HEK293 (cell line): ENCODE results near the gene FAM193B.

Experiments
- YY1 ChIP-seq: fragments of 450-650 bp; formaldehyde crosslinking; IDR thresholded peaks from 2 replicates; pipeline ENCODE4 v1.5.1; 2018; ENCODE audit warnings: missing biosample characterization, missing genetic modification characterization
- ZNF366 ChIP-seq: fragments of 450-650 bp; formaldehyde crosslinking; conservative IDR thresholded peaks from 2 replicates; pipeline ENCODE4 v1.5.1; 2016; ENCODE audit warnings: missing biosample characterization, missing genetic modification characterization
- TF ChIP-seq, protein P1 (sequence below): fragments of 450-650 bp; formaldehyde crosslinking; IDR thresholded peaks from 2 replicates; pipeline ENCODE4 v1.5.1; 2016; ENCODE audit warnings: missing biosample characterization, missing genetic modification characterization
- TF ChIP-seq, protein P2 (sequence below): fragments of 450-650 bp; formaldehyde crosslinking; IDR thresholded peaks from 2 replicates; pipeline ENCODE4 v1.5.1; 2016; ENCODE audit warnings: missing biosample characterization, missing genetic modification characterization

DNA sequence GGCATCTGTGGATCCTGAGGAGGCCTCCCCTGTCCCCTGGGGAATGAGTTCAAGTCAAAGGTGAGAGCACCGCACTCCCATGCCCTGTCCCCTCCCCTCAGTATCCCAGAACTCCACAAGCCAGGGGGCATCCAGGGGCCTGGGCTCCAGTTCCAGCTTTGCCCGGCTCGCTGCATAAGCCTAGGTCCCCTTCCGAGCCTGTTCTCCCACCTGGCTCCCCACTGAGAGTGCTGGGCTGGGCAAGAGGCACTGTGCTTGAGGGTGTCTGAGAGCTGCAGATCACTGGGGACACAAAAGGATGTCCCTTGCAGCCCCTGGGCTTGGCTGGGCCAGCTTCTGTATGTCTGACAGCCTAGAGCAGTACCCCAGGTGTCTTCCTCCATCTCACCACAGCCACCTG is 49.3 kb downstream of the FAM193B start:
- TF ChIP-seq, protein P1, sequence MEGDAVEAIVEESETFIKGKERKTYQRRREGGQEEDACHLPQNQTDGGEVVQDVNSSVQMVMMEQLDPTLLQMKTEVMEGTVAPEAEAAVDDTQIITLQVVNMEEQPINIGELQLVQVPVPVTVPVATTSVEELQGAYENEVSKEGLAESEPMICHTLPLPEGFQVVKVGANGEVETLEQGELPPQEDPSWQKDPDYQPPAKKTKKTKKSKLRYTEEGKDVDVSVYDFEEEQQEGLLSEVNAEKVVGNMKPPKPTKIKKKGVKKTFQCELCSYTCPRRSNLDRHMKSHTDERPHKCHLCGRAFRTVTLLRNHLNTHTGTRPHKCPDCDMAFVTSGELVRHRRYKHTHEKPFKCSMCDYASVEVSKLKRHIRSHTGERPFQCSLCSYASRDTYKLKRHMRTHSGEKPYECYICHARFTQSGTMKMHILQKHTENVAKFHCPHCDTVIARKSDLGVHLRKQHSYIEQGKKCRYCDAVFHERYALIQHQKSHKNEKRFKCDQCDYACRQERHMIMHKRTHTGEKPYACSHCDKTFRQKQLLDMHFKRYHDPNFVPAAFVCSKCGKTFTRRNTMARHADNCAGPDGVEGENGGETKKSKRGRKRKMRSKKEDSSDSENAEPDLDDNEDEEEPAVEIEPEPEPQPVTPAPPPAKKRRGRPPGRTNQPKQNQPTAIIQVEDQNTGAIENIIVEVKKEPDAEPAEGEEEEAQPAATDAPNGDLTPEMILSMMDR (tag by site-specific recombination), result no peak
- TF ChIP-seq, protein P2, sequence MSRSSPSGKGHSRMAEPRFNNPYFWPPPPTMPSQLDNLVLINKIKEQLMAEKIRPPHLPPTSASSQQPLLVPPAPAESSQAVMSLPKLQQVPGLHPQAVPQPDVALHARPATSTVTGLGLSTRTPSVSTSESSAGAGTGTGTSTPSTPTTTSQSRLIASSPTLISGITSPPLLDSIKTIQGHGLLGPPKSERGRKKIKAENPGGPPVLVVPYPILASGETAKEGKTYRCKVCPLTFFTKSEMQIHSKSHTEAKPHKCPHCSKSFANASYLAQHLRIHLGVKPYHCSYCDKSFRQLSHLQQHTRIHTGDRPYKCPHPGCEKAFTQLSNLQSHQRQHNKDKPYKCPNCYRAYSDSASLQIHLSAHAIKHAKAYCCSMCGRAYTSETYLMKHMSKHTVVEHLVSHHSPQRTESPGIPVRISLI, result no peak
- TF ChIP-seq ZNF366 (tag by site-specific recombination) (no peak), YY1 (no peak)
